GM10266 (cell line): ENCODE results near the gene CCDC187.

Source experiments
- DNase-seq: peaks from one replicate; pipeline ENCODE4 v3.0.0; 2012; ENCODE audit errors: extremely low spot score
- CTCF ChIP-seq: IDR thresholded peaks from 2 replicates; pipeline ENCODE4 v1.5.1; 2012; ENCODE audit warnings: mild to moderate bottlenecking, low read depth; ENCODE audit not compliant: control insufficient read depth, insufficient read depth; ENCODE audit errors: missing control alignments

CCDC187 gene

GRCh38 chr9:136304981-136305380, 1.1 kb upstream of the CCDC187 start:
- DNase-seq = no peak
- no peak for TF ChIP-seq CTCF

DNA sequence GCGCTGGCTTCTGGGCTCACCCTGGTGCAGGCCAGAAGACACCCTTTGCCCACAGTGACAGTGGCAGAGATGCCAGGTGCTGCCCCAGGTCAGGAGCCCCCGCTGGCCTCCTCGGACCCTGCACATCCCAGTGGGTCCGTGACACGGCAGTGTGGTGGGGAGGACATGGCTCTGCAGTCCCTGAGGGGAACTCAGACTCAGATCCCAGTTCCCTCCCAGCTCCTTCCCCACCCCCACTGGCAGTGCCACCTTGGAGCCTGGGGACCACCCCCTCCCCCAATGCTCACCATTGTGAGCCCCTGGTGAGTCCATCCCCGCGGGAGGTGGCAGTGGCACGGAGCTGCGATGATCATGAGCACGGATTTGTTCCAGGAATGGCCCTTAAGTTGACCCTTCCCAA, 562 bp upstream of the CCDC187 start:
- no peak for DNase-seq
- TF ChIP-seq CTCF = no peak

DNA sequence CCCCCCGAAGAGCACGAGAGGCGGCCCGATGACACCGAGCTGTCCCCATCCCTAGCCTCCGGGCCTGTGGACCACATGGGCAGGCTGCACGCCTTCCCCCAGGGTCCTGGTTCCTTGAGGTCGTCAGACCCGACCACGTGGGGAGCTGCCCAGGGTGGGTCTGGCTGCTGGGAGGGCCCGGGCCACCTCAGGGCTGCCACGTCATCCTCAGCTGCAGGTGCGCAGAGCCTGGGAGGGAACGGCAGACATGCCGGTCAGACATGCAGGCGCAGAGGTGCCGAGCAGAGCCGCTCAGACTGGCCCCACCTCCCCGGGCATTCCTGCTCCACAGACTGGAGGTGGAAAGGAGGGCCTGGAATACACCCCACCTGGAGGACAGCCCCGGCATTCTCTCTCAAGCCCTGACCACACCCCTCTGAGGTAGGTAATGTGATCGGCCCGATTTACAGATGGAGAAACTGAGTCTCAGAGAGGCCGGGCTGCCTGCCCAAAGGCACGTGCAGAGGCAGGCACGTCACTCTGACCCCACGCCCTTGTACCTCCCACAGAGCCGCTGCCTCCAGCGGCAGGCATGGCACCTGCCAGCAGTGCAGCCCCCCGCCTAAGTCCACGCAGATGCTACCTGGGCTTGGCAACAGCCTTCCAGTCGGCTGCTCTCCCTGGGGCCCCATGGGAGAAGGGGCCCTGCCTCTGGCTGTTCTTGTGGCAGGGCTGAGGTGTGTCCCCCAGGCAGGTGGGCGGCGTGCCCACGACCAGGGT, 649 bp downstream of the CCDC187 start:
- no peak for TF ChIP-seq CTCF
- DNase-seq = no peak

- TF ChIP-seq CTCF = no peak
These were observed 1.4 kb downstream of the CCDC187 start for GRCh38 chr9:136302527-136302926.

DNA sequence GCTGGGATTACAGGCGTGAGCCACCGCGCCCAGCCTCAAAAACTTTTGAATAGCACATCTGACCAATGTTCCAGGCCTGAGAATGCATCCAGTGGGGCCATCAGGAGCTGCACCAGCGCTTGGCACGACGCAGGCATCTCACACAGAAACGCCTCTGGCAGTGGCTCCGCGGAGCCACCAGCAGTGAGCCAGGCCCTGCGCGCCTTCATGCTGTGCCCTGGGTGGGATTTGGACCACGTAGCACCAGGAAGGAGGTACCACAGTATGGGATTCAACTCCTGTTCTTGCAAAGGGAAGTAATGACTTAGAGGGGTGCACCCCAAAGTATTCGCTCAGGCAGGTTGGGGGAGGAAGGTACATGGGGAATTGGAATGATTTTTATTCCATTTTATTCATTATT, 3.0 kb downstream of the CCDC187 start:
- no peak for DNase-seq
- no peak for TF ChIP-seq CTCF

More at GRCh38 chr9:136302527-136302926, 1.4 kb downstream of the CCDC187 start:
- no peak for DNase-seq

- TF ChIP-seq CTCF = no peak
- no peak for DNase-seq
These were observed 3.8 kb downstream of the CCDC187 start for GRCh38 chr9:136300016-136300545.

DNA sequence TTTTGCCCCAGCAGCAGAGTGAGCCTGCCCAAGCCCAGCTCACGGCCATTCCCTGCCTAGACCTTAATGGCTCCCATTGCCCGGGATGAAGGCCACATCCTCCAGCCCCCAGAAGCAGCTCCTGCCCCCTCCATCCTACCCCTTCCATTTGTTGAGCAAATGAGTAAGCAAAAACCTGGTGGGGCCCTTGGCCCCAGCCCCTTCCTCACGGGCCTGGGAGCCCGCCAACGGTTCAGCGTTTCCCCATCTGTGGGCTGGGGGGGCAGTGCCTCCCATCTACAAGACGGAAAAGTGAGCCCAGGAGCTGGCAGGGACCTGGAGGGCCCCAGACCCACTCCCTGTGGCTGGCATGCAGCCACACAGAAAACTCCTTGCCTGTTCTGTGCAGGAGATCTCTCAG, 4.4 kb downstream of the CCDC187 start:
- DNase-seq = no peak
- TF ChIP-seq CTCF = no peak
